ENCODE results near the gene HOXA7. TPM values are rescaled to one million over a fixed set of nuclear protein-coding genes. Genes with fewer than 3 reads are reported as not detected.
A peak's percentile ranks its signal among the peaks of the same experiment; 100 is the strongest.

HOXA7 gene
- total and polyA plus RNA-seq, 2 donors (not counting 3 experiments of a cell fraction or from before 2014, with no cell fraction given), result 18.1 to 18.5 TPM

GRCh38 chr7:27189295-27189996 lies 33.0 kb upstream of the HOXA7 start:
- peaks cover 31% of the 10 kb centered on the region for H3K79me2 ChIP-seq (ENCODE audit: control insufficient read depth, insufficient read depth, low read length)
- POLR2A ChIA-PET, result no interaction called here
- dilution Hi-C loops (cut with MboI; ENCODE audit: extremely low pct_ligation_motif_present, low sequenced_read_pairs) (no loop called here), intact Hi-C loops (cut with micrococcal nuclease) (loop anchor here (2.0 to 5.0 kb wide), 3 partner anchors 473 to 1332 kb away; partner anchors contain the start of gene HIBADH)
- peaks cover 7 to 15% of the 10 kb centered on the region in 2 experiments for H3K27me3 ChIP-seq (ENCODE audit: control insufficient read depth in 2 of 2, insufficient read depth in 2 of 2, low read length in 2 of 2)
- no peaks in the 10 kb centered on the region for H3K9me1 ChIP-seq (replicated peaks; ENCODE audit: control insufficient read depth, extremely low read depth, insufficient read depth, low read length)
- peaks cover 47% of the 10 kb centered on the region for H3K4me1 ChIP-seq (ENCODE audit: control insufficient read depth, extremely low read depth, insufficient read depth, low read length)
- no peaks in the 10 kb centered on the region for H3K36me3 ChIP-seq (ENCODE audit: control insufficient read depth in 2 of 2, extremely low read depth in 1 of 2, insufficient read depth in 2 of 2, low read length in 2 of 2)
- TF ChIP-seq POLR2AphosphoS5 (IDR thresholded peaks at IDR 0.05; ENCODE audit: insufficient read depth, low read depth, low read length), result peak; percentile 7
- TF ChIP-seq EZH2 (IDR thresholded peaks at IDR 0.05; ENCODE audit: borderline replicate concordance, low read depth, low read length, severe bottlenecking), result no peak
- TF ChIP-seq MYC (IDR thresholded peaks at IDR 0.05; ENCODE audit: low read depth, low read length), result no peak
- H3K9me3 ChIP-seq (replicated peaks; ENCODE audit: control insufficient read depth, insufficient read depth, low read length), result no peaks in the 10 kb centered on the region
- H3K9ac ChIP-seq (replicated peaks; ENCODE audit: extremely low read depth, insufficient read depth, low read length), result peak overlapping the region; percentile 77
- BruUV-seq (replicated peaks), result no TSS peak
- no peaks in the 10 kb centered on the region for H4K20me1 ChIP-seq (replicated peaks; ENCODE audit: control insufficient read depth, extremely low read depth, insufficient read depth, low read length)
- no peak for FAIRE-seq
- DNase-seq (ENCODE audit: low read depth, low spot score), result peak; percentile 79
- H3K4me2 ChIP-seq (ENCODE audit: insufficient read depth, low read length), result peak overlapping the region; percentile 82
- CTCF ChIA-PET, result interaction anchor here (1.1 to 5.0 kb wide), 3 partner anchors 10 to 904 kb away, joined by 4 to 42 read pairs (median 4); no protein-coding TSS in a partner anchor
- peak overlapping the region in 1 of 3 experiments; percentile 44 for H3K4me3 ChIP-seq (replicated peaks in 1 of 3; ENCODE audit: insufficient read depth in 1 of 3, low read depth in 1 of 3, low read length in 3 of 3)
- peak overlapping the region; percentile 90 for H3K27ac ChIP-seq (ENCODE audit: insufficient read depth, low read depth, low read length)
- peak overlapping the region; percentile 5 for H2AFZ ChIP-seq (ENCODE audit: low read depth, low read length)

- Histone ChIP-seq H3K9ac (replicated peaks; ENCODE audit: extremely low read depth, insufficient read depth, low read length) (peak overlapping the region; percentile 77), H2AFZ (ENCODE audit: low read depth, low read length) (peak overlapping the region; percentile 5), H3K9me3 (replicated peaks; ENCODE audit: control insufficient read depth, insufficient read depth, low read length) (no peaks in the 10 kb centered on the region), H3K9me1 (replicated peaks; ENCODE audit: control insufficient read depth, extremely low read depth, insufficient read depth, low read length) (no peaks in the 10 kb centered on the region), H3K4me1 (ENCODE audit: control insufficient read depth, extremely low read depth, insufficient read depth, low read length) (peaks cover 50% of the 10 kb centered on the region), H3K4me3 (replicated peaks in 1 of 3; ENCODE audit: insufficient read depth in 1 of 3, low read depth in 1 of 3, low read length in 3 of 3) (peak overlapping the region; percentile 6 to 48 (median 44)), H3K79me2 (ENCODE audit: control insufficient read depth, insufficient read depth, low read length) (peaks cover 40% of the 10 kb centered on the region), H3K4me2 (ENCODE audit: insufficient read depth, low read length) (peak overlapping the region; percentile 82), H3K27me3 (ENCODE audit: control insufficient read depth in 2 of 2, insufficient read depth in 2 of 2, low read length in 2 of 2) (peaks cover 2 to 7% of the 10 kb centered on the region in 2 experiments), H4K20me1 (replicated peaks; ENCODE audit: control insufficient read depth, extremely low read depth, insufficient read depth, low read length) (no peaks in the 10 kb centered on the region), H3K27ac (ENCODE audit: insufficient read depth, low read depth, low read length) (peak overlapping the region; percentile 90), H3K36me3 (ENCODE audit: control insufficient read depth in 2 of 2, extremely low read depth in 1 of 2, insufficient read depth in 2 of 2, low read length in 2 of 2) (no peaks in the 10 kb centered on the region)
- FAIRE-seq (peak; percentile 99), DNase-seq (ENCODE audit: low read depth, low spot score) (peak; percentile 81)
- ChIA-PET CTCF (interaction anchor here (1.6 to 5.0 kb wide), 2 partner anchors 9 to 905 kb away, joined by 4 to 42 read pairs; no protein-coding TSS in a partner anchor), POLR2A (no interaction called here)
- TSS peak; percentile 43 for BruUV-seq (replicated peaks)
- TF ChIP-seq POLR2AphosphoS5 (IDR thresholded peaks at IDR 0.05; ENCODE audit: insufficient read depth, low read depth, low read length) (peak; percentile 44), POLR2A (IDR thresholded peaks at IDR 0.05; ENCODE audit: low read depth, low read length) (peak; percentile 53), MAX (IDR thresholded peaks at IDR 0.05; ENCODE audit: insufficient read depth, insufficient read length) (no peak), FOS (IDR thresholded peaks at IDR 0.05; ENCODE audit: borderline replicate concordance, insufficient read depth, low read length) (peak; percentile 30)
- intact Hi-C loops (cut with micrococcal nuclease) (loop anchor here (2.0 to 5.0 kb wide), 3 partner anchors 474 to 1331 kb away; partner anchors contain the start of gene HIBADH), dilution Hi-C loops (cut with MboI; ENCODE audit: extremely low pct_ligation_motif_present, low sequenced_read_pairs) (no loop called here)
Measured at GRCh38 chr7:27188386-27189294, 32.2 kb upstream of the HOXA7 start.
